WI38 (cell line): ENCODE results near the gene ANKRD12.
"Not testable (repeated sequence)": the region's sequence is repeated elsewhere in the genome, so short reads cannot be mapped to it uniquely, and the experiment has no call there.

Experiments used
- H3K4me3 ChIP-seq: 2 replicates; pipeline ENCODE4 v1.5.1; 2011; ENCODE audit warnings: low read depth, mild to moderate bottlenecking, control low read depth, low read length
- TF ChIP-seq, protein P1 (sequence below): IDR thresholded peaks from 2 replicates; pipeline ENCODE4 v1.5.1; 2012; ENCODE audit warnings: low read depth, mild to moderate bottlenecking, control low read depth, low read length

Gene ANKRD12

DNA sequence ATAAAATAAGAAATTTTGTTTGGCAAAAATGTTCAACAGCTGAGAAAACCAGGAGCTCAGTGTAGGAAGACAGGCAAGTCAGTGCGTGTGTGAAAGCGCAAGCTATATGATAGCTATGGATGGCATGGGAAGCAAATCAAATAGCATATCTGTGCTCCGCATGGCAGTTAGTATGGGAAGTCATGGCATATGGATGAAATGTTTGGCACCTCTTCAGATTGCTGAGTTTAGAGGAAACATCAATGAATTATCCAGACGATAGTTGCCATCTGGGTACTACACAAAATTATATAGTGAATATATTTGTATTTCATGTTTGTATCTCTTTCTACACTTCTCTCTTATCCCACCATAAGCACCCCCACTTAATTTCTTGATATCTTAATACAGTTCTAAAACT lies 112.1 kb downstream of the ANKRD12 start:
- no peak overlapping the region for H3K4me3 ChIP-seq
- TF ChIP-seq, protein P1, sequence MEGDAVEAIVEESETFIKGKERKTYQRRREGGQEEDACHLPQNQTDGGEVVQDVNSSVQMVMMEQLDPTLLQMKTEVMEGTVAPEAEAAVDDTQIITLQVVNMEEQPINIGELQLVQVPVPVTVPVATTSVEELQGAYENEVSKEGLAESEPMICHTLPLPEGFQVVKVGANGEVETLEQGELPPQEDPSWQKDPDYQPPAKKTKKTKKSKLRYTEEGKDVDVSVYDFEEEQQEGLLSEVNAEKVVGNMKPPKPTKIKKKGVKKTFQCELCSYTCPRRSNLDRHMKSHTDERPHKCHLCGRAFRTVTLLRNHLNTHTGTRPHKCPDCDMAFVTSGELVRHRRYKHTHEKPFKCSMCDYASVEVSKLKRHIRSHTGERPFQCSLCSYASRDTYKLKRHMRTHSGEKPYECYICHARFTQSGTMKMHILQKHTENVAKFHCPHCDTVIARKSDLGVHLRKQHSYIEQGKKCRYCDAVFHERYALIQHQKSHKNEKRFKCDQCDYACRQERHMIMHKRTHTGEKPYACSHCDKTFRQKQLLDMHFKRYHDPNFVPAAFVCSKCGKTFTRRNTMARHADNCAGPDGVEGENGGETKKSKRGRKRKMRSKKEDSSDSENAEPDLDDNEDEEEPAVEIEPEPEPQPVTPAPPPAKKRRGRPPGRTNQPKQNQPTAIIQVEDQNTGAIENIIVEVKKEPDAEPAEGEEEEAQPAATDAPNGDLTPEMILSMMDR: no peak

DNA sequence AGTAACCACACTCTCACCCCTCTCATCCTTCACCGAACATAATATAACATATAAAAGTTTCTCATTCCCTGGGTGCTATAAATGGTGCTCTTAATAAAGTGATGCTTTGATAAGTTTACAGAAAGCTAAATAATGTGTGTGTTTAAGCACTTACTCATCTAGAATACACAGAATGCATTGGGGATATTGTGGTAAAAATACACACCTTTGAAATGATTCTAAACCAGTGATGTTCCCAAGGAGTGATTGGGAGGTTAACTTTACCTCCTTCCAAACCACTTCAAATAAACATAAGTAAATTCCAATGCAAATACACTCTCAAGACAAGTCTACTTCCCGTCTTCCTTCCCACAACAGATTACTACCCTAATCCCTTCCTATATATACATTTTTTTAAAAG lies 112.7 kb downstream of the ANKRD12 start:
- no peak overlapping the region for H3K4me3 ChIP-seq
- TF ChIP-seq, protein P1: no peak

GRCh38 chr18:9259173-9259572 lies 122.6 kb downstream of the ANKRD12 start:
- TF ChIP-seq, protein P1: no peak
- H3K4me3 ChIP-seq: no peak overlapping the region

DNA sequence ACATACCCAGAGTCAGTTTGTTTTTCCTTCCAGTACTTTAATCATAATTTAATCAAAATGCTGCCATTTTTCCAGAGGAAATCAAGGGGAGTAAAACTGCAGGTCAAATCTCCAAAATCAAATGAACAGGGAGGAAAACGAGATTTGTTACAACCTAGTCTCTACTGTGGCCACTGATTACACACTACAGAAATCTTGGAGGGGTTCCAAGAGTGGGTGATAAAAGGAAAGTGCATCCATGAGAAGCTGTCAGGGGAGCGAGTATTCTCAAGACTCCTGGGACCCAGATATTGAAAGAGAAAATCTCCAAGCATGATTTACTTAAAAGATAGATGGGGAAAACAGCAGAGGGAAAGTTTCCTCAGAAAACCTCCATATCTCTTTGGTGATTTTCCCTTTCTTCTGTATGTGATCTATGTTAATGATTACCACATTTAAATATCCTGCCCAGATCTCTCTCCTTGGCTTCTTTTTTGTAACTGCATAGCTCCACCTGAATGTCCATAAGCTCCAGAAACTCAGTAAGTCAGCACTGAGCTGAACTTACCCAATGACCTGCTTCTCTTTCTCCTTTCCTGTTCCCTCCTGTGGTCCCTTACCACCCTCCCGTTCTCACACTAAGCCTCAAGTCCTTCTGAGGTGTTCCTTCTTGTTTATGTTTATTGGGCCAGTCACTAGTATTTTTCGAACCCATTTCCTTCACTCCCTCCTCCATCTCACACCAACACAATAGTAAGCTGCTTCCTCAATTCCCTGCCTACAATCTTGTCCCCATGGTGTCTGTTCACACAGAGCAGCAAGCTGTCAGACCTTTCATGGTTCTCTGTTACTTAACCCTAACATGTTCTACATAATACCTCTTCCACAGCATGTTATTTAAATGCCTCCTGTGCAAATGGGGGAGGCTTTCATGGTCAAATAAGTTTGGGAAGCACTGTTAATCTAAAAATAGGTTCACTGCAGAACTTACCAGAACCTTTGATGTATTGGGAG lies 124.1 kb downstream of the ANKRD12 start:
- TF ChIP-seq, protein P1: no peak

DNA sequence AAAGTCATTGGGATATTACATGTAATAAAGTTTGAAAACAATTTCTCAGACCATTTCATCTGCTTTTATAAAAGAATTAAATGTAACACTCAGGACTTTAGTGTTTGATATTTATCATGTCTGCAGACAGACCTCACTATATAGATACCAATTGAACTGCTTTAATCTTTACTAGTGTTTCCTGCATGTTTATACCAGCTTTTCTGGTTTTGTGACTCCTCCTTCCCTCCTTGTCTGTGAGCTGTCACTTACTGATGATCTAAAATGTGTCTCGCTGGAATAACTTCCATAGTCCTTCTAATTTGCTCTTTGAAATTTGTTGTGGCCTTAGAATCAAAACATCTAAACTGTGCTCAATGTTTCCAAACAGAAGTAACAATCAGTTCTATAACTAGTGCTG lies 126.7 kb downstream of the ANKRD12 start:
- TF ChIP-seq, protein P1: no peak
- H3K4me3 ChIP-seq: no peak overlapping the region

More for the DNA sequence above, 124.1 kb downstream of the ANKRD12 start:
- no peak overlapping the region for H3K4me3 ChIP-seq

DNA sequence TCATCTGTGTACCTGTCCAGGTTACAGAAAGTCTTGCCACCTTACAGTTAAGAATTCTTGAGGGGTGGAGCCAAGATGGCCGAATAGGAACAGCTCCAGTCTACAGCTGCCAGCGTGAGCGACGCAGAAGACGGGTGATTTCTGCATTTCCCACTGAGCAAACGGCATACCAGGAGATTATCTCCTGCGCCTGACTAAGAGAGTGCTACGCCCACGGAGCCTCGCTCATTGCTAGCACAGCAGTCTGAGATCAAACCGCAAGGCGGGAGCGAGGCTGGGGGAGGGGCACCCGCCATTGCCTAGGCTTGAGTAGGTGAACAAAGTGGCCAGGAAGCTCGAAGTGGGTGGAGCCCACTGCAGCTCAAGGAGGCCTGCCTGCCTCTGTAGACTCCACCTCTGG lies 128.2 kb downstream of the ANKRD12 start:
- not testable (repeated sequence) for H3K4me3 ChIP-seq

GRCh38 chr18:9273221-9273620 lies 136.6 kb downstream of the ANKRD12 start:
- TF ChIP-seq, protein P1: no peak
- H3K4me3 ChIP-seq: no peak overlapping the region
